D721Med (cell line): ENCODE data around the gene LRRC1.

Experiments
- DNase-seq: peaks from one replicate; pipeline ENCODE4 v3.0.0; 2011; ENCODE audit warnings: low spot score; ENCODE audit not compliant: insufficient read length
- FAIRE-seq: peaks from 2 replicates; lab custom pipeline; 2011; peaks lifted over from hg19 to GRCh38; lab: Jason Lieb, UNC
- TF ChIP-seq, protein P1 (sequence below): IDR thresholded peaks from 2 replicates; pipeline ENCODE4 v1.5.1; 2012; ENCODE audit warnings: mild to moderate bottlenecking, control low read depth; ENCODE audit not compliant: insufficient read depth; ENCODE audit errors: missing control alignments

Gene LRRC1

DNA sequence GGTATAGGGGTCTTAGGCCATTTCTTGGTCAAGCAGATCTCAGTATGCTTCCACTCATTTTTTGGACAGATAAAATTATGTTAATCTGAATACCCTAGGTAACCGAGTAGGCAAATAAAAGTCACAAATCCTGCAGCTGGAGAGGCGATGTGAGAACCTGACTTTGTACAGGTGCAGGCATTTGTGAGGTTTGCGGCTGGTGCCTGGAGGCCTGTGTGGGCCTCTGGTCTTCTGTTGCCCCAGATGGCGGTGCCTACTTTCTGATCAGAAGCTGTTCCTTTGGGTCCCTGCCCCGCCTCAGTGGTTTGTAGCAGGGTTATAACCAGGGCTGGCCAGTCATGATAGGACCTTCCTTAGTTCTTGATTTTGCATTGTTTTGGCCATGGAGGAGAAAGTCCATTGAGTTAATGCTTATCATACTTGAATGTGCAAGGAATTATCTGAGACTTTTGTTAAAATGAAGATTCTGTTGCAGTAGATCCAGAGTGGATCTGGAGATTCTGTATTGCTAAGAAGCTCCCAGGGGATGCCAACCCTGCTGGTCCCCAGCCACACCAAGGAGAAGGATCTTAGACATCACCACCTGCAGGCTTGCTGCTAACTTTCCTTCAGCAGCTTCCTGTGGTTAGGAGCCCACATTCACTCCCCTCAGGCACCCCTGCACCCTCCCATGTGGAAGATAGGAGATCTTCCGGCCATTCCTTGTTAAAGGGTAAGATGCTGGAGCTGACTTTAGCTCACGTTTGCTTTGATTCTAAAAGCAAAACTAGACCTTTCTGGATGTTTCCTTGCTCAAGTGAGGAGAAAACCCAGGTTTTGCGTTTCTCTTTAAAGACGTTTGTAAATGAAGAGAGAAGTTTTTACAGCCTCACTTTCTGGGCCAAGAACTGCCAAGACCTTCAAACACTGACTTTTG is 50.7 kb downstream of the LRRC1 start:
- TF ChIP-seq, protein P1, sequence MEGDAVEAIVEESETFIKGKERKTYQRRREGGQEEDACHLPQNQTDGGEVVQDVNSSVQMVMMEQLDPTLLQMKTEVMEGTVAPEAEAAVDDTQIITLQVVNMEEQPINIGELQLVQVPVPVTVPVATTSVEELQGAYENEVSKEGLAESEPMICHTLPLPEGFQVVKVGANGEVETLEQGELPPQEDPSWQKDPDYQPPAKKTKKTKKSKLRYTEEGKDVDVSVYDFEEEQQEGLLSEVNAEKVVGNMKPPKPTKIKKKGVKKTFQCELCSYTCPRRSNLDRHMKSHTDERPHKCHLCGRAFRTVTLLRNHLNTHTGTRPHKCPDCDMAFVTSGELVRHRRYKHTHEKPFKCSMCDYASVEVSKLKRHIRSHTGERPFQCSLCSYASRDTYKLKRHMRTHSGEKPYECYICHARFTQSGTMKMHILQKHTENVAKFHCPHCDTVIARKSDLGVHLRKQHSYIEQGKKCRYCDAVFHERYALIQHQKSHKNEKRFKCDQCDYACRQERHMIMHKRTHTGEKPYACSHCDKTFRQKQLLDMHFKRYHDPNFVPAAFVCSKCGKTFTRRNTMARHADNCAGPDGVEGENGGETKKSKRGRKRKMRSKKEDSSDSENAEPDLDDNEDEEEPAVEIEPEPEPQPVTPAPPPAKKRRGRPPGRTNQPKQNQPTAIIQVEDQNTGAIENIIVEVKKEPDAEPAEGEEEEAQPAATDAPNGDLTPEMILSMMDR: no peak
- FAIRE-seq: no peak
- no peak for DNase-seq

DNA sequence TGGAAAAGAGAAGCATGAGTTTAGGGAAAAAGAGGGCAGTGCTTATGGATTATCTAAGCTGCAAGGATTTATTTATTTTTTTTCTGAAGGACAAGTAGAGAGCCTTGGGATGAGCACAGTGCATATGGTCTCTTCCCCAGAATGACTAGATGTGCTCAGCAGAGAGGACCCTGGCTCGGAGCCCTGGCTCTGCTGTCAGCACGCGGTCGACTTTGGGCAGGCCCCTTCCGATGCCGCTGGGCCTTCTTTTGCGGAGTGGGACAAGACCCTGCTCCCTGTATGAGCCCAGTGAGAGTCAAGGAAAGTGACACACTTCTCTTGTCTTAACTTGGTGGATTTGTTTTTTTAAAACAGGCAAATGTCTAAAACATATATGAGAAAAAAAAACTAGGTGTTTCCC is 51.4 kb downstream of the LRRC1 start:
- DNase-seq (no peak), FAIRE-seq (no peak)
- TF ChIP-seq, protein P1: no peak

DNA sequence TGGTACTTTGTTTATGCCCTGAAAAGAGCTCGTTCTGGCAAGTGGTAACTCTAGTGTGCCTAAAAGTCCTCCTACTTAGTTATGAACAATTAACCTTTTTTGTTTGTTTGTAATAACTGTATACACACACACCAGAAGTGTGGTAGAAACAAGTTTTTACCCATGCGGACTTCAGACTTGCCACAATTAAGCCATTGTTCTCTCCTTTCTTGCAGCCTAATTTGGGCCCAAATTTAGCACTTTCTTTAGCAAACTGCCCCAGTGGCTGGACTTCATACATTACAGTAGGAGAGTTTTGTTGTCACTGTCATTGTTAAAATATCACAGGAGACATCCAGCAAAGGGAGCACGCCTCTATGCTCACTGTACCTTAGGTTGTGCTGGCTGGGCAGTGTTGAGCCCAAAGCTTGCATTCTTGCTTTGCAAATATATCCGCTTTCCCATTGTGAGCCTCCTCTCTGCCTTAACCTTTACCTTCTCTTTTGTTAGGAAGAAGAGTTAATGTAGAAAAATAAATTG is 53.0 kb downstream of the LRRC1 start:
- DNase-seq: no peak
- FAIRE-seq: no peak
- TF ChIP-seq, protein P1: no peak

DNA sequence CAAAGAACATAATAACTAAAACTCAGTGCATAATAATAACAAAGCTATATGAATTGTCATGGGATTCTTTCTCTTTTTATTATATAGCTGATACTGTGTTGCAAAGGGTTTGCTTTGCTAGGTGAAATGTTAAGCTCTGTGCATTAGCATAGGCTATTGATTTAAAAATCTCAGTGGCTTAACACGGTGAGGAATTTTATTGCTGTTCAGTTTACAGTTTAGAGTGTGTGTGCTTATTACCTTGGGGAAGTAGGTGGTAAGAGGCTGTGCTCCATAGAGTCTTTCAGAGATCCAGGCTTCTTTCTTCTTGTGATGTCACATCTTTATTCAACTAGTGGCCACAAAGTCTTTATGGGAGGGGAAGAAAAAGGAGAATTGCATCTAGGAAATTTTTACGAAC is 55.7 kb downstream of the LRRC1 start:
- FAIRE-seq: no peak
- TF ChIP-seq, protein P1: no peak
- no peak for DNase-seq

DNA sequence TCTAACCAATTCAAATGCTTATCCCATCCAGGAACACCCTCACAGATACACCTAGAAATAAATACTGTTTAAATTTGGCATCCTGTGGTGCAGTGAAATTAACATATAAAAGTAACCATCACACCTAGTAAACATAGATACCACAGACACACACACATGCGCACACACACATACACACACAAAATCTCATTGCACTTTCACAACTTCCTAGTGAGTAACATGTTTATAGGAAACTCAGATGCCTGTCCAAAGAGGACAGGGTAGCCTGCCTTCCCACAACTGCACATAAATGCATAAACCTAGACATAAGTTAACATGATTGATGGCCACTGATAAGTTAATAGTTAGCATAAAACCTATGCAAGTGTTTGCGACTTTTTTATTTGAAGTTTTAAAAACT is 56.8 kb downstream of the LRRC1 start:
- DNase-seq: no peak
- no peak for FAIRE-seq
- TF ChIP-seq, protein P1: no peak

DNA sequence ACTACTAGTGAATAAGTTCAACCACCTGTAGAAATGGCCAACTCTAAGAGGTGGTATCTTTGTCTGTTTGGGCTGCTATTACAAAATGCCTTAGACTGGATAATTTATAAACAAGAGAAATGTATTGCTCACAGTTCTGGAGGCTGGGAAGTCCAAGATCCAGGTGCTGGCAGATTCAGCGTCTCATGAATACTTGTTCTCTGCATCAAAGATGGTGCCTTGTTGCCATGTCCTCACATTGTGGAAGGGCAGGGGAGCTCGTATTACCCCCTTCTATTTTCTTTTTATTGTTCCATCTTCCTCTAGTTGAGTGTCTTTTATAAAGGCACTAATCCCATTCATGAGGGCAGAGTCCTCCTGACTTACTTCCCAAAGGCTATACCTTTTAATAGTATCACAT is 58.0 kb downstream of the LRRC1 start:
- FAIRE-seq (no peak), DNase-seq (no peak)
- TF ChIP-seq, protein P1: no peak

DNA sequence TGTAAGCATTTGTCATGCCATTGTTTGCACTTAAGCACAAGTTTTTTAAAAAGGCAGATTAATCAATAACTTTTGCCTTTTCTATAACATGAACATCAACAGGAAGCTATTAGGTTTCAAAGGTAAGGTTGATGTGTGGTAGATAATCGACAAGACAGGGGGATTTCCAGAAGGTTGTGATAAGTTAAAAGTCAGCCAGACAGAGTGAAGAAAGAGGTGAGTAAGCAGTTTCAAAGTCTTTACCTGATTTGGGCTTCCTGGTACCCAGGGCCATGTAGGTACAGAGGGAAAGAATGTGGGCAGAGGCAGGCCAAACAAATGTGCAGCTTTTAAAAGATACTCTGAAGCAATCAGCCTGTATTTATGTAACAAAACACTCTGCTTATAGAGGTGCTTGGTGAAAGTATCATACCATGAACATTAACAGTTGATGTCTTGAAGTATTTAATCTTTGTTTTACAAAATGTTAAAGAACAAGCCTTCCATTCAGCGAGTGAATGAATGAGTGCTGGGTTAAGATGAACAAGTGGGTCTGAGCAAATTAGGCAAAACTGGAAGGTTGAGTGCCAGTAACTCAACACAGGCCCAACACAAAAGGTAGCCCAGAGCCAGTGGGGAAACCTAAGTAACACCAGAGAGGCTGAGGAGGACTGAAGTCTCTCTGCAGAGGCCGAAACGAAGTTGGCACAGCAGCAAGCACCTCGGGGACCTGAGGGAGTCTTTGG is 60.2 kb downstream of the LRRC1 start:
- DNase-seq (no peak), FAIRE-seq (no peak)
- TF ChIP-seq, protein P1: no peak
